Kidney capillary endothelial cell (primary cell): ENCODE data around the gene ADM5.
A peak's percentile ranks its signal among the peaks of the same experiment; 100 is the strongest.

Experiments
- DNase-seq: peaks from one replicate; pipeline ENCODE4 v3.0.0-alpha.2; 2018; ENCODE audit warnings: low spot score

ADM5 gene

GRCh38 chr19:49680421-49681351 lies 8.7 kb upstream of the ADM5 start:
- DNase-seq = peak; percentile 84

- no peak for DNase-seq
Measured at GRCh38 chr19:49681830-49682229, 7.6 kb upstream of the ADM5 start.

DNA sequence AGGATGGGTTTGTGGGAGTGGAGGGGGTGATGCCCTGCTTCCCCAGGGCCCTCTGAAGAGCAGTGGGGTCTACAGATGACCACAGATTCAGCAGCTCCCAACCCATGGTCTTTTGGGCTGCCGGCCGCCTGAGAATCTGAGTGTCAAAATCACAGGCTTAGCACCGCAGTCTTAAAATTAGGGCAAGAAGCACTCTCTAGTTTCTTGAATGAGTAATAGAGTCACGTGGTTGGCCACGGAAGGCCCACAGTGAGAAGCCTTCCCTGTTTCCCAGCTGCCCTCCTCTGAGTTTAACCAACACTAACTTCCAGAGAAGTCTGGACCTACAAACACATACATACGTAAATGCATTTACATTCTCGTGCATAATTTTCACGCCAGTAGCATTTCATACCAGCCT lies 7.1 kb upstream of the ADM5 start:
- no peak for DNase-seq

- DNase-seq = no peak
Measured at GRCh38 chr19:49683814-49684250, 5.6 kb upstream of the ADM5 start.

DNA sequence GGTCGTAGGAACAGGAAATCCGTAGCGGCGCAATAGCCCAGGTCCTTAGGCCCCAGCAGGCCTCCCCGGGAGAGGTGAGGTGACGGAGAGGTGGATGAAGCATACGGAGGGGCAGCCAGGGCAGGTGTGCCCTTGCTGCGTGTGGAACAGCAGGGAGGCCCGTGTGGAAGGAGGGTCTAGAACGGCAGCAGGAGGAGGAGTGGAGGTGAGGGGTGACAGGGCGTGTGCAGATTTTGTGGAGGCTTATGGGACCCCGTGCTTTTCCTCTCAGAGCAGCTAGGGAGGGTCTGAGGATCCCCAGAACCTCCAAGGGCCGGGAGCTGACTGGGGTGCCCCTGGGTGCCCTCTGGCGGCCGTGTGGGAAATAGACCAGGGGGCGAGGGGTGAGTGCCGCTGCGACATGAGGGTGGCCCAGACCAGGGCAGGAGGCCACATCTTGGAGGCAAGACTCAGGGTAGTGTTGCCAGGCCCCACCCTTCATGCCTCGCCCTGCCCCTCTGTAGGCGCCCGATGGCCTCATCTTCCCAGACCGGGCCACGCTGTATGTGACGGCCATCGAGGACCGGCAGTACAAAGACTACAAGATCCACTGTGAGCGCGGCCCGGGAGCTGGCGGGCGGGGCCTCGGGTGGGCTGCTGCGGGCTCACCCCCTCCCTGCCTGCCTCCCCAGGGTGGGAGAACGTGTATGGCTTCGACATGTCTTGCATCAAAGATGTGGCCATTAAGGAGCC lies 5.0 kb upstream of the ADM5 start:
- no peak for DNase-seq

GRCh38 chr19:49684983-49685553 lies 4.3 kb upstream of the ADM5 start:
- no peak for DNase-seq

DNA sequence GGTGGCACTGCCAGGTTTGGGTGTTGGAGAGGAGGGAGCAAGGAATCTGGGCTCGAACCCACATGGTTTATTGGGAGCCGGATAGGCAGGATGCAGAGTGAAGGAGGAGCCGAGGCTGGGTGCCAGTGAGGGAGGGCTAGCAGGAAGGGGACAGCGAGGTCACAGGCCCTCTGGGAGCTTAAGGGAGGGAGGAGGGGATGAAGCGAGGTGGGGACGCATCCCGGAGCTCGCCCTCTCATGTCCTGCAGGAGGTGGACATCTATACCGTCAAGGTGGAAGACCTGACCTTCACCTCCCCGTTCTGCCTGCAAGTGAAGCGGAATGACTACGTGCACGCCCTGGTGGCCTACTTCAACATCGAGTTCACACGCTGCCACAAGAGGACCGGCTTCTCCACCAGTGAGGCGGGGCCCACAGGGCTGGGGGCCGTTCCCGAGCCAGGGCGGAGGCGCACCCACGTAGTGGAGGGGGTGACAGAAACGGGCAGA lies 3.5 kb upstream of the ADM5 start:
- no peak for DNase-seq

- DNase-seq = no peak
Measured at GRCh38 chr19:49686503-49687088, 2.8 kb upstream of the ADM5 start.

GRCh38 chr19:49687150-49687549 lies 2.2 kb upstream of the ADM5 start:
- no peak for DNase-seq

GRCh38 chr19:49687566-49688316 lies 1.7 kb upstream of the ADM5 start:
- DNase-seq = peak; percentile 86

DNA sequence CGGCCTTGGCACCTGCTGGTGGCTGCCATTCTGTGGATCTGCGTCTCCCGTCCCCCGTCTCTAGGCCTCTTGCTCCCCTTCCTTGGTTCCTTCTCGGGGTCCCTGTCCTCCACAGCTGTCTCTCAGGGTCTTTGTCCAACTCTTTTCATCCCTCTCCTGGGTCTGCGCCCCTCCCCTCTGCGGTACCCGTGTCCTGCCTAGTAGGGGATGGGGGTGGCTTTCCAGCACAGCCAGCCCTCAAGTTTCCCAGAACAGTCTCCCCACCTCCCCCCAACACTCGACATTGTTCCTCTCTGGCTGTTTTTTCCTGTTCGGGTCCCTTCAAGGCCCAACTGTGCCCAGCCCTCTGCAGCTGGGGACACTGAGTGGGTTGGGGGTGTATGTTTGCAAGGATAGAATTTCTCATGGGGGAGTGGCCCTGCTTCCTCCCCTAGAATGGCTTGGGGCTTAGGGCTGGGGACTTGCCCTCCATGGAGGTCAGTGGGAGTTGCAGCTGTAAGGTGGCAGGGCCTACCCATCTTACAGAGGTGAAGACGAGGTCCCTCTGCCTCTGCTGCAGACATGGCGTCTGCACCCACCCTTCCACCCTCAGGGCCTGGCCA lies 762 bp upstream of the ADM5 start:
- DNase-seq = no peak

DNA sequence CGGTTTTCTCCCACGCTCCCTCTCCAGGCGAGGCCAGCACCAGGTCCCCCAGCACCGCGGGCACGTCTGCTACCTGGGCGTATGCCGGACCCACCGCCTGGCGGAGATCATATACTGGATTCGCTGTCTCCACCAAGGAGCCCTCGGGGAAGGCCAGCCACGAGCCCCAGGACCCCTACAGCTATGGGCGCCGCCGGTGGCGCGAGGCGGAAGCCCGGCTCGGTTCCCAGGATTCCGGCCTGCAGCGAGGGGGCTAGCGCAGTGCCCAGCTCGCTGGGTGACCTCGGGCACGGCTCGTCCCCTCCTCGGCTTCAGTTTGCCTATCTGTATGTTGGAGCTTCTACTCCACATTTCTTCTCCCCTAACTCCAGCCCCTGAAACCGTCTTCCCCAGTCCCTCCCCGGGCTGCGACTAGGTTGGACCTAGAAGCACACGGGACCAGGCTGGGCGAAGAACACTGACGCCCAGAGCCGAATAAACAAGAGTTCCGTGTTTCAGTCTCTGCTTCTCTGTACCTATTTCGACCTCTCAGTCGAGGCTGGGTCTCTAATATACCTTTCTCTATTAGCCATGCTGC lies 773 bp downstream of the ADM5 start:
- no peak for DNase-seq

DNA sequence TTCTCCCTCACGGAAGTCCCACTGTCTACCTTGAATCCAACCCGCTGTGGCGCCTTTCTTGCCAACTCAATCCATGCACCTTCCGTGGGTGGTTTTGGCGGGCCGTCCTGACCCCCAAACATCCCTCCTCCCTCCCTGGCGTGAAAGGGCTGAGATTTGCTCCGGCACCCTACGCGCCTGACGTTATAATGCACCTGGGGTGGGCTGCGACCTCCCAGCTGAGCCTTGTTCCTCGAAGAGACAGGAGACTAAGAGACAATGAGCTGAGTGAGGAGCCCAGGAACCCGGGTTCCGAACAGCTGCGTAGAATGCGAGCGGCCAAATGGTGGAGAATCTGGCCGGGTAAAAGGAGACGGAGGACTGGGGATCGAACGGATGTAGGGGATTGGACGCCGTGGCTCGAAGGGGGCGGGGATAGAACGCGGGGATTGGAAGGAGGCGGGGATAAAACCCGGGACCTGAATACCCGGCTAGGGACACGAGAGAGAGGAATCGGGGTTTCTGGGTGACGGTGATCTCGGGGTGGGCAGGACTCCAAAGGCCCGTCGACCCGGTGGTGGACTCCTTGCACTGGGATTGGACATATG lies 1.4 kb downstream of the ADM5 start, which contains the start of gene CPT1C:
Gene CPT1C, plus strand, starts transcription at position 461 of the 587 bp plus-strand sequence. CDS start 1,137 bp downstream, outside the sequence.
- no peak for DNase-seq

- no peak for DNase-seq
Measured at GRCh38 chr19:49691243-49692146, 2.1 kb downstream of the ADM5 start.

DNA sequence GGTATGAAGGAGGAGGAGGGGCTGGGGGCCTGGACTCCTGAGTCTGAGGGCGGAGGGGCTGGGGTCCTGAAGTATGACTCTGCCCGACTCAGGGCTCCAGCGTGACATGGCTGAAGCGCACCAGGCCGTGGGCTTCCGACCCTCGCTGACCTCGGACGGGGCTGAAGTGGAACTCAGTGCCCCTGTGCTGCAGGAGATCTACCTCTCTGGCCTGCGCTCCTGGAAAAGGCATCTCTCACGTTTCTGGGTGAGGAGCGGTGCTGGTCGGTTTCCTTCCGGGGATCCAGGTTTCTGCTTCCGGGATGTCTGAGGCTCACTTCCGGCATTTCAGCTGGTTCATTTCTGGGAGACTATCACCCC lies 2.7 kb downstream of the ADM5 start:
- no peak for DNase-seq

GRCh38 chr19:49696115-49696514 lies 6.7 kb downstream of the ADM5 start:
- DNase-seq = no peak

GRCh38 chr19:49696865-49697264 lies 7.5 kb downstream of the ADM5 start:
- no peak for DNase-seq

DNA sequence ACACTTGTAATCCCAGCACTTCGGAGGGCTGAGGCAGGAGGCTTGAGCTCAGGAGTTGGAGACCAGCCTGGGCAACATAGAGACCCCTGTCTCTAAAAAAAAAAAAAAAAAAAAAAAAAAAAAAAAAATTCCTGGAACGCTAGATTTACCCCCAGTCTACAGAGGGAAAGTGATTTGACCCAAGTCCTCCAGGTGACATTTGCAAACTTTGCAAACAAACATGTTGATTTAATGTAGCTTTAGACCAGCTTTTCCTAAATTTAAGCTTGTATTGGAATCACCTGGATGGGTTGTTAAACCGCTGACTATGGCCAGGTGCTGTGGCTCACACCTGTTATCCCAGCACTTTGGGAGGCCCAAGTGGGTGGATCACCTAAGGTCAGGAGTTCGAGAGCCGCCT lies 10.0 kb downstream of the ADM5 start:
- no peak for DNase-seq

- DNase-seq = no peak
Measured at GRCh38 chr19:49700563-49700962, 11.2 kb downstream of the ADM5 start.
